Gastrocnemius medialis (tissue), 4 donors: ENCODE data around the gene PRRC2A. TPM values are rescaled to one million over a fixed set of nuclear protein-coding genes. Genes with fewer than 3 reads are reported as not detected.

Experiments
- ATAC-seq, 2 donors: fragments of 150-250 bp; one replicate each; pipeline ENCODE4 v1.9.1; 2016
- DNase-seq, 2 donors: peaks; one replicate each; pipeline ENCODE4 v3.0.0-alpha.2; 2019
- H3K27ac ChIP-seq, 4 donors: fragments of 200-600 bp; sonication (generic); 1 replicate in 1 of 4; 2 replicates in 3 of 4; pipeline ENCODE4 v1.5.1; 2016 to 2018; ENCODE audit warnings: mild to moderate bottlenecking in 2 of 4, moderate library complexity in 1 of 4
- H3K27me3 ChIP-seq, 3 donors: fragments of 200-600 bp; sonication (generic) in 2 of 3; 1 replicate in 1 of 3; 2 replicates in 2 of 3; pipeline versions ENCODE4 v1.5.1 to v1.6.0; 2016 to 2019; ENCODE audit warnings: mild to moderate bottlenecking in 1 of 3, moderate library complexity in 1 of 3
- H3K36me3 ChIP-seq, 2 donors: fragments of 200-600 bp; sonication (generic) in 1 of 2; one replicate each; pipeline ENCODE4 v1.5.1; 2017 to 2018
- H3K4me1 ChIP-seq, 2 donors: fragments of 200-600 bp; sonication (generic) in 1 of 2; one replicate each; pipeline ENCODE4 v1.5.1; 2016 to 2017; ENCODE audit warnings: mild to moderate bottlenecking in 2 of 2
- H3K4me3 ChIP-seq, 4 donors: fragments of 200-600 bp; sonication (generic) in 3 of 4; 1 replicate in 1 of 4; 2 replicates in 3 of 4; pipeline ENCODE4 v1.5.1; 2016 to 2019; ENCODE audit warnings: mild to moderate bottlenecking in 2 of 4
- H3K9me3 ChIP-seq, 3 donors: fragments of 200-600 bp; sonication (generic) in 2 of 3; 1 replicate in 1 of 3; 2 replicates in 2 of 3; pipeline ENCODE4 v1.5.1; 2016 to 2019
- POLR2A ChIP-seq, 2 donors: fragments of 450-650 bp; IDR thresholded peaks; one replicate each; pipeline ENCODE4 v1.6.1; 2017; ENCODE audit warnings: antibody characterized with exemption in 2 of 2, mild to moderate bottlenecking in 2 of 2, moderate library complexity in 2 of 2
- in situ Hi-C, 4 donors: fragments of 200-750 bp; cut with MboI; loops; one replicate each; pipeline versions ENCODE4 v1.15.0 to v1.8.0; 2017; ENCODE audit warnings: low sequenced_read_pairs in 4 of 4
- intact Hi-C: fragments of 100-400 bp; cut with DNase I; formaldehyde crosslinking; loops from one replicate; pipeline ENCODE4 v1.15.1; 2023; ENCODE audit warnings: low total_unique reads
- total RNA-seq, 4 donors: library from RNA; depleted of rRNA; stranded (reverse); fragments of >200 nt; gene quantifications; one replicate each; pipeline versions ENCODE4 v1.1.0 to v1.2.3, GENCODE V29; 2016
- TF ChIP-seq, protein P1 (sequence below), 5 experiments: fragments of 450-650 bp in 3 of 5; fragments of 200-600 bp in 2 of 5; sonication (generic) in 2 of 5; IDR thresholded peaks in 4 of 5; conservative IDR thresholded peaks in 1 of 5; 1 replicate in 4 of 5; 2 replicates in 1 of 5; pipeline ENCODE4 v1.5.1; 2016 to 2019; ENCODE audit warnings: antibody characterized with exemption in 5 of 5, mild to moderate bottlenecking in 3 of 5, moderate library complexity in 3 of 5

The PRRC2A gene
- total RNA-seq, 4 donors from 2014 or later, result 38.9 to 67.7 (median 52.0) TPM

DNA sequence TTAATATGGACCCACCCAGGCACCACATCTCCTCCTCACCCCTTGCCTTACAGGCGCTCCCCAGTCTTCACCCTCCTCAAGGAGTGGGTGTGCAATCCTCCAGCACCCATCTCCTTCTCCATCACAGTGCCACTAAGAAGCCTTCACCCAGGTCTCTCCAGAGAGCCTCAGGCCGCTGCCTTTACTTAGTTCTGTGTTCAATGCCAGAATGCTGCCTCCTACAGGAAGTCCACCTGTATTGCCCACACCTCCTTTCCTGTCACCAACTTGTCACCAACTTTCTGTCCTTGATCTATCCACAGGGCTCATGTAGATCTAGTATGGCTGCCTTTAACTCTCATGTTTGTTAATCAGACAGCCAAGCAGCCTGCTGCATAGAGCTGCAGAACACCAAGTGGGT is 35.0 kb upstream of the PRRC2A start:
- Histone ChIP-seq H3K9me3 (no peaks in the 10 kb centered on the region), H3K4me1 (peaks cover 0 to 3% of the 10 kb centered on the region in 2 donors), H3K36me3 (no peaks in the 10 kb centered on the region), H3K27me3 (peaks cover 0 to 5% (median 0%) of the 10 kb centered on the region in 3 donors), H3K27ac (no peak overlapping the region), H3K4me3 (no peak overlapping the region)
- DNase-seq (no peak), ATAC-seq (no peak)
- TF ChIP-seq POLR2A (IDR thresholded peaks at IDR 0.05), result no peak
- TF ChIP-seq, protein P1, sequence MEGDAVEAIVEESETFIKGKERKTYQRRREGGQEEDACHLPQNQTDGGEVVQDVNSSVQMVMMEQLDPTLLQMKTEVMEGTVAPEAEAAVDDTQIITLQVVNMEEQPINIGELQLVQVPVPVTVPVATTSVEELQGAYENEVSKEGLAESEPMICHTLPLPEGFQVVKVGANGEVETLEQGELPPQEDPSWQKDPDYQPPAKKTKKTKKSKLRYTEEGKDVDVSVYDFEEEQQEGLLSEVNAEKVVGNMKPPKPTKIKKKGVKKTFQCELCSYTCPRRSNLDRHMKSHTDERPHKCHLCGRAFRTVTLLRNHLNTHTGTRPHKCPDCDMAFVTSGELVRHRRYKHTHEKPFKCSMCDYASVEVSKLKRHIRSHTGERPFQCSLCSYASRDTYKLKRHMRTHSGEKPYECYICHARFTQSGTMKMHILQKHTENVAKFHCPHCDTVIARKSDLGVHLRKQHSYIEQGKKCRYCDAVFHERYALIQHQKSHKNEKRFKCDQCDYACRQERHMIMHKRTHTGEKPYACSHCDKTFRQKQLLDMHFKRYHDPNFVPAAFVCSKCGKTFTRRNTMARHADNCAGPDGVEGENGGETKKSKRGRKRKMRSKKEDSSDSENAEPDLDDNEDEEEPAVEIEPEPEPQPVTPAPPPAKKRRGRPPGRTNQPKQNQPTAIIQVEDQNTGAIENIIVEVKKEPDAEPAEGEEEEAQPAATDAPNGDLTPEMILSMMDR (IDR thresholded peaks at IDR 0.05 in 4 of 5, conservative IDR thresholded peaks at IDR 0.05 in 1 of 5), result no peak
- intact Hi-C loops (no loop called here), in situ Hi-C loops (no loop called here)

- no peak for DNase-seq
- H3K4me3 ChIP-seq, result no peak within 1 kb of the TSS
- intact Hi-C loops, result no loop called here
Observed at GRCh38 chr6:31586008-31586407, 34.5 kb upstream of the PRRC2A start, which contains the start of gene LST1. LST1 (plus strand) TSS chr6:31586277; CDS start chr6:31587300, 1,023 bp downstream.

DNA sequence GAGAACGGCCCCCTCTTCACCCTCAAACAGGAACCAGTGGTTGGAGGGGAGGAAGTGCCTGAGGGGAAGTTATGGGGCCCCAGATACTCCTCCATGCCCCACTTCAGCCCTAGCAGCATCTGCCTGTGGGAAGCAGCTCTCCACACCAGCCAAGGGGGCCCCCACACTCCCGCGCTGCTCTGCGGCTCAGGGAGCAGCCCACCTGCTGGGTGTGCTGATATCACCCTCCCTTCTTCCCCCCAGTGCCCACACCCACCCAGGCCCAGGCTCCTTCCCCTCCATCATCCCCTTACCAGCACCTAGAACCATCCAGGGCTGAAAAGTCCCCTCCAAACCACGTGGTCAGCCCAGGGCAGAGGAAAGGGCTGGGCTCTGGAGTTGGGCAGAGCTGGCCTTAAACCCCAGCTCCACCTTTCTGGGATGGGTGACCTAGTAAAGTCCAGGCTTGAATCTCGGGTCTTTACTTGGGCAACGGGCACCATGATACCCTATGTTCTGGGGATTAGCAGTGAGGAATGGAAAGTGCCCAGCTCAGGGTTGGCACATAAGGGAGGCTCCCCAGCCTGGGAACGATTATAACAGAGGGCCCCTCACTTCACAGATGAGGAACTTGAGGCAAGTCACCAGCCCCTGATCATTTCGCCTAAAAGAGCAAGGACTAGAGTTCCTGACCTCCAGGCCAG is 33.8 kb upstream of the PRRC2A start:
- no peaks in the 10 kb centered on the region for H3K9me3 ChIP-seq
- H3K36me3 ChIP-seq, result no peaks in the 10 kb centered on the region
- no peak for TF ChIP-seq POLR2A (IDR thresholded peaks at IDR 0.05)
- TF ChIP-seq, protein P1 (IDR thresholded peaks at IDR 0.05 in 4 of 5, conservative IDR thresholded peaks at IDR 0.05 in 1 of 5), result no peak
- H3K27ac ChIP-seq, result no peak overlapping the region
- peaks cover 0 to 5% (median 0%) of the 10 kb centered on the region in 3 donors for H3K27me3 ChIP-seq
- intact Hi-C loops (no loop called here), in situ Hi-C loops (no loop called here)
- ATAC-seq (no peak), DNase-seq (no peak)
- H3K4me3 ChIP-seq, result no peak overlapping the region
- H3K4me1 ChIP-seq, result no peaks in the 10 kb centered on the region

More at GRCh38 chr6:31586008-31586407, 34.5 kb upstream of the PRRC2A start, which contains the start of gene LST1:
- H3K36me3 ChIP-seq, result no peaks in the 10 kb centered on the region
- H3K9me3 ChIP-seq, result no peaks in the 10 kb centered on the region
- peaks cover 0 to 5% (median 0%) of the 10 kb centered on the region in 3 donors for H3K27me3 ChIP-seq
- no peak for ATAC-seq
- in situ Hi-C loops, result no loop called here
- no peak within 1 kb of the TSS for H3K27ac ChIP-seq
- H3K4me1 ChIP-seq, result no peaks in the 10 kb centered on the region
- TF ChIP-seq POLR2A (IDR thresholded peaks at IDR 0.05), result no peak
- TF ChIP-seq, protein P1 (IDR thresholded peaks at IDR 0.05 in 4 of 5, conservative IDR thresholded peaks at IDR 0.05 in 1 of 5), result no peak

DNA sequence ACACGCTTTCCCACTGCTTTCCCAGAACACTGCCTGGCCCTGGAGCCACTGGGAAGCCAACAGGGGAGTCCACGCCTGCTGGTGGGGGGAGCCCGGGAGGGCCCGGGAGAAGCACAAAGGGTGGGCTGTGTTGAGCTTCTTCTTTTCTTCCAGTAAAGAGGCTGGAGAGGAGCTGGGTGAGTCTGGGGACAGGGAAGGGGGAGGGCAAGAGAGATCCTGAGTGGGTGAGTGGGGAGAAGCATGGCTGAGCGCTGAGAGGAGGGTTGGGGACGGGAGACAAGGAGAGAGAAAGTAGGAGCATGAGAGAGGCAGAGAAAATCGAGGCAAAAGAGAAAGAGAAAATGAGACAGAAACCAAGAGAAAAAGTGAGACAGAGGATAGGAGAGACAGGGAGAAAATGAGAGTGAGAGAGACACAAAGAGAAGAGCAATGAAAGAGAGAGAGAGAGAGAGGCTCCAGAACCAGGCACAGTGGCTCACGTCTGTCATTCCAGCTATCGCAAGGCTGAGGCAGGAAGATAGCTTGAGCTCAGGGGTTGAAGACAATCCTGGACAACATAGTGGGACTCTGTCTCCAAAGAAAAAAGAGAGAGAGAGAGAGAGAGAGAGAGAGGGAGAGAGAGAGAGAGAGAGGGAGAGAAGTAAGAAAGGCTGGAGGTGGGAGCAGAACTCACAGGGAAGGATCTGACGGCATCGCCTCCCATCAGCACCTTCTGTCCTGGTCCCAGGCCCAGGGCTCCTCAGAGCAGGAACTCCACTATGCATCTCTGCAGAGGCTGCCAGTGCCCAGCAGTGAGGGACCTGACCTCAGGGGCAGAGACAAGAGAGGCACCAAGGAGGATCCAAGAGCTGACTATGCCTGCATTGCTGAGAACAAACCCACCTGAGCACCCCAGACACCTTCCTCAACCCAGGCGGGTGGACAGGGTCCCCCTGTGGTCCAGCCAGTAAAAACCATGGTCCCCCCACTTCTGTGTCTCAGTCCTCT is 32.4 kb upstream of the PRRC2A start:
- ATAC-seq, result no peak
- Histone ChIP-seq H3K4me1 (no peaks in the 10 kb centered on the region), H3K4me3 (no peak overlapping the region), H3K36me3 (no peaks in the 10 kb centered on the region), H3K27me3 (peaks cover 0 to 5% (median 0%) of the 10 kb centered on the region in 3 donors), H3K9me3 (no peaks in the 10 kb centered on the region), H3K27ac (no peak overlapping the region)
- intact Hi-C loops (no loop called here), in situ Hi-C loops (no loop called here)
- DNase-seq, result no peak
- TF ChIP-seq POLR2A (IDR thresholded peaks at IDR 0.05), result no peak
- TF ChIP-seq, protein P1 (IDR thresholded peaks at IDR 0.05 in 4 of 5, conservative IDR thresholded peaks at IDR 0.05 in 1 of 5), result no peak
